Rectal smooth muscle tissue (tissue), 1 donor: ENCODE data around the gene GALM.

Experiments used
- H3K27ac ChIP-seq: one replicate; pipeline ENCODE4 v1.7.0; 2013; ENCODE audit warnings: low read depth, low read length, inconsistent platforms
- H3K27me3 ChIP-seq: one replicate; pipeline ENCODE4 v1.7.0; 2013; ENCODE audit warnings: low read length; ENCODE audit not compliant: control insufficient read depth, insufficient read depth
- H3K36me3 ChIP-seq: one replicate; pipeline ENCODE4 v1.7.0; 2013; ENCODE audit warnings: low read length; ENCODE audit not compliant: control insufficient read depth, insufficient read depth
- H3K4me1 ChIP-seq: one replicate; pipeline ENCODE4 v1.7.0; 2013; ENCODE audit warnings: low read length; ENCODE audit not compliant: control insufficient read depth, insufficient read depth
- H3K4me3 ChIP-seq: one replicate; pipeline ENCODE4 v1.7.0; 2013; ENCODE audit warnings: low read length
- H3K9ac ChIP-seq: one replicate; pipeline ENCODE4 v1.7.0; 2013; ENCODE audit warnings: low read length

Gene GALM

DNA sequence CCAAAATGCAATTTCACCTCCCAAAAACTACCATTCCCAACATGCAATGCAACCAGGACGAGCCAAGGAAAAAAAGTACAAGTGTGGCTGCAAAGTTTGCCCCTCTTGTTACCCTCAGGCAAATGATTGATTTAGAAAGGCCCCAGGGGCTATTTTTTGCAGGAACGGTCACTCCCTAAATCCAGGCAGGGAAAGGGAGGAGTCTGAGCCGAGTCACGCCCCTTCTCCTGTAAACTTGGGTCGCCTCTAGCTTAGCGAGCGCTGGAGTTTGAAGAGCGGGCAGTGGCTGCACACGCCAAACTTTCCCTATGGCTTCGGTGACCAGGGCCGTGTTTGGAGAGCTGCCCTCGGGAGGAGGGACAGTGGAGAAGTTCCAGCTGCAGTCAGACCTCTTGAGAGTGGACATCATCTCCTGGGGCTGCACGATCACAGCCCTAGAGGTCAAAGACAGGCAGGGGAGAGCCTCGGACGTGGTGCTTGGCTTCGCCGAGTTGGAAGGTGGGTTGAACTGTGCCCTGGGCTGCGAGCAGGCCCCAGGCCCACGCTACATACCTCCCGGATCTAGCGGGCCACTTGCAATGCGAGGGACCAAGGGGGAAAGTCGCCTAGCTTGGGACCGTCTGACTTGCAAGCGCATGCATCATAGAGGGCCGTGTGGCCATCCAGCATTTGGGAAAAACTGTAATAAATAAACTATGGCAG lies at the start of gene GALM:
GALM (plus strand) TSS at position 261 of the 702 bp plus-strand sequence; CDS start at position 309, 48 bp downstream.
- Histone ChIP-seq H3K9ac (peak within 1 kb of the TSS; percentile 57), H3K4me1 (no peaks in the 10 kb centered on the region), H3K36me3 (no peaks in the 10 kb centered on the region), H3K27ac (peak within 1 kb of the TSS; percentile 47), H3K4me3 (peak within 1 kb of the TSS; percentile 88), H3K27me3 (no peaks in the 10 kb centered on the region)

DNA sequence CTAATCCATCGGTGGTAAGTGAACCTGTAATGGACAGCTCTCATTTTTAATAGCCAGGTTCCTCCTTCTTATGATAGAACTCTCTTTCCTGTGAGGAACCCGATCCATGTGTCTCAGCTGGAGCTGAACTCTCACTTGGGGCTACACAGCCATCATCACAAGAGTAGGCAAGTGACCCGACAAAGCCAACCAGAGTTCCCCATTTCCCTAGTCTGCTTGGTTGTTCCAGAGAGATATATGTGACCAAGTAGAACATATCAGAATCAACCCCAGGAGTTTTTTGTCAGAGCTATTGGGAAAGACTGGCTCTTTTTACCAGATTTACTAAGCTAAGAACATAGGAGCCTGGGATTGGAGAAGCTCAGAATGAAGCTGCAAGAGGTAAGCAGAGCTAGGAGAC lies 48.6 kb upstream of the GALM start:
- Histone ChIP-seq H3K9ac (no peak overlapping the region), H3K4me1 (peaks cover 12% of the 10 kb centered on the region), H3K36me3 (no peaks in the 10 kb centered on the region), H3K27ac (no peak overlapping the region), H3K27me3 (no peaks in the 10 kb centered on the region), H3K4me3 (no peak overlapping the region)

DNA sequence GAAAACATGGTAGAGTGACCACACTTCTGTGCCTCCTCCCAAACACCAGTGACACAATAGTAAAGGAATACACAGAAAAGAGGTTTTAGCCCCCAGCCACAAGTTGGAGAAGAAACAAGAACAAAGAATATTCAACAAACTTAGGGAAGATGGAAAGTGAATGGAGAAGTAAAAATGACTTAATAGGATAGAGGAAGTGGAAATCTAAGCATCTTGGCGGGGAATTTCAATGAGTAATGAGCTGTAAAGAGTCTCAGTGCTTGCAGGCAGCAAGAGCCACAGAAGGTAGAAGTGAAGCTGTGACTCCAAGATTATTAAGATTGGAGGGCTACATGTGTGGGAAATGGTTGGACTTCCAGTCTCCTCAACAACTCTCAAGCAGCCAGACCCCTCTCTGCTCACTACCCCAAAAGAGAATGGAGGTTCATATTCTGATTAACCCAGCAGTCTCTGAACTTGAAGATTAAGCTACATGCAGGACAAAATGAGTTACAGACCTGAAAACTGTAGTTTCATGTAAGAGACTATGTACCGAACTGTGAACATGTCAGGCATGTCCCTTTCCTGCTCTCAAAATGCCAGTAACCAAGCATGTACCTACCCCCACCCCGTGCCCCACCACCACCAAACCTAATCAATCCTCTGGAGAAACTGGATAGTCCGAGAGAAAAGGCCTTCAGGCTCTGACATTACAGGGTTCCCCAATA lies 46.3 kb upstream of the GALM start:
- Histone ChIP-seq H3K4me3 (no peak overlapping the region), H3K27me3 (no peaks in the 10 kb centered on the region), H3K4me1 (peaks cover 12% of the 10 kb centered on the region), H3K36me3 (no peaks in the 10 kb centered on the region), H3K27ac (peak overlapping the region; percentile 52), H3K9ac (no peak overlapping the region)

DNA sequence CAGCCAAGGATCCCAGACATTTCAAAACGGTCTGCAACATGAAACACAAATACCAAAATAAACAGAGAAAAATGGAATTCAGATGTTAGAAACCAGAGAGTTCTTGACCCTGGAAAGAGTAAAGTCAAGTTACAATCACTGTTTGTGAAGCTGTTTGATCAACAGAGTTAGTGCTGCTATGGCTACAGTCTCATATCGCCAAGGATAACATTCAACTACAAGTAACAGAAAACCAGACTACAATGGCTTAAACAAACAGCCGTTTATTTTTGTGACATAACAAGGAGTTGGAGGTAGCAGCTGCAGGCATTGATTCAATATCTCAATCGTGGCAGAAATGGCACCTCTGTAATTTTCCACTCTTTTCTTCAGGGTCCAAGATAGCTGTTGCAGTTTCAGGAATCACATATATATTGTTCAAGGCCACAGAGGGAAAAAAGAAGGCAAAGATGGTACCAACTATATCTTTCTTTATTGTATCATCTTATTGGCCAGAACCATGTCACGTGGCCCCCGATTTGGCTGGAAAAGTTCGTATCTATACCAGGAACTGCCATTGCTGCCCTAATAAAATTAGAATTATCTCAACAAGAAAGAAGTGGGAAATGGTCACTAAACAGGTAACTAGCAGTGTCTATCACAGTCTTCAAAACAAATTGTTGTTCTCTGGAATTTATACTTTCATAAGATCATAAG lies 45.5 kb upstream of the GALM start:
- no peaks in the 10 kb centered on the region for H3K27me3 ChIP-seq
- no peak overlapping the region for H3K4me3 ChIP-seq

DNA sequence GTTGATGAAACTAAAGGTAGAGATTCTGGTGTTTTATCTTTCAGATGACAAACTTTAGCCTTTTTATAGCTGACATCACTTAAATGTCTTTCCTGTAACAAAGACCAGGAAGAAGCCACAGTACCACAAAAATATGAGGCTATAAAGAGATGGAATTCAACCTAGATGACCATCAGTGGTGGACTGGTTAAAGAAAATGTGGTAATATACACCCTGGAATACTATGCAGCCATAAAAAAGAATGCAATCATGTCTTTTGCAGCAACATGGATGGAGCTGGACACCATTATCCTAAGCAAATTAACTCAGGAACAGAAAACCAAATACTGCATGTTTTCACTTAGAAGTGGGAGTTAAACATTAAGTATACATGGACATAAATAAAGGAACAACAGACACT lies 44.9 kb upstream of the GALM start:
- no peaks in the 10 kb centered on the region for H3K36me3 ChIP-seq
- no peak overlapping the region for H3K4me3 ChIP-seq
- no peak overlapping the region for H3K27ac ChIP-seq
- no peaks in the 10 kb centered on the region for H3K27me3 ChIP-seq
- H3K9ac ChIP-seq, result no peak overlapping the region
- peaks cover 12% of the 10 kb centered on the region for H3K4me1 ChIP-seq

More for the DNA sequence above, 45.5 kb upstream of the GALM start:
- peaks cover 12% of the 10 kb centered on the region for H3K4me1 ChIP-seq
- H3K27ac ChIP-seq, result peak overlapping the region; percentile 52
- H3K36me3 ChIP-seq, result no peaks in the 10 kb centered on the region
- no peak overlapping the region for H3K9ac ChIP-seq

DNA sequence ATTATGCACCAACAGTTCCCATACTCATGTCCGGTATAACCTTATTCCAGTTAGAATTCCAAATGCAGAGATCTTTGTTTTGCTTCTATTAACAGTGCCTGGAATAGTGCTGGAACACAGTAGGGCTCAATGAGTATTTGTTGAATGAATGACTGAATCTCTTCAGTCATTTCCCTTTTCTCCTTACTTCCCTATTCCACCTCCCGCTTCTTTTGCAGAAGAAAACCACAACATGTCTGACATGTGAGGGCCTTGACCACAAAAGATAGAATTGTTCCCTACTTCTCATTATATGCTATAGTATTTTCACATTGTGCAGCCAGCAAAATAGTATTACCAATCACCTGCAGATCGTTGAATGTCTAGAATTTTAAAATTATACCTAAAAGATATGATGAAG lies 43.7 kb upstream of the GALM start:
- Histone ChIP-seq H3K9ac (no peak overlapping the region), H3K4me1 (peaks cover 12% of the 10 kb centered on the region), H3K4me3 (no peak overlapping the region), H3K27ac (no peak overlapping the region), H3K27me3 (no peaks in the 10 kb centered on the region), H3K36me3 (no peaks in the 10 kb centered on the region)

DNA sequence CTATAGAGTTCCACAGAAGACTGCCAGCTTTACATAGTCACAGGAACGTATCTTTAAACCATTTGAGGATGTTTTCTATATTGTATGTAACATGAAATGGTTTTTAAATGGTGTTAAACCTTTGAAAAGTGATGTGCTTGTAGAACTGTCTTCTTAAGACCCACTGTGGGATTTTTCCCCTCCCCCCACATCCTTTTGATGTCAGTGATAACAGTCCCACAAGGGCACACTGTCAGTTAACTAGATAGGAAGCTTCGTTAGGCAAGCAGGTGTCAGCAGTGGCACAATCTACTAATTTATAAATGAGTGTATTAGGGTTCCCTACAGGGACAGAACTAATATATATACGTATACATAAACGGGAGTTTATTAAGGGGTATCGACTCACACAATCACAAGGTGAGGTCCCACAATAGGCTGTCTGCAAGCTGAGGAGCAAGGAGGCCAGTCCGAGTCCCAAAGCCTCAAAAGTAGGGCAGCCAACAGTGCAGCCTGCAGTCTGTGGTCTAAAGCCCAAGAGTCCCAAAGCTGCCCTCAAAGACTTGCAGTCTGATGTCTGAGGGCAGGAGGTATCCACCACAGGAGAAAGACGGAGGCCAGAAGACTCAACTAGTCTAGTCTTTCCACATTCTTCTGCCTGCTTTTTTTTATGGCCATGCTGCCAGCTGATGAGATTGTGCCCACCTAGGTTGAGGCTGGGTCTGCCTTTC lies 39.4 kb upstream of the GALM start:
- no peaks in the 10 kb centered on the region for H3K27me3 ChIP-seq
- no peaks in the 10 kb centered on the region for H3K4me1 ChIP-seq
- H3K36me3 ChIP-seq, result no peaks in the 10 kb centered on the region
- H3K4me3 ChIP-seq, result no peak overlapping the region
- H3K9ac ChIP-seq, result no peak overlapping the region
- no peak overlapping the region for H3K27ac ChIP-seq

DNA sequence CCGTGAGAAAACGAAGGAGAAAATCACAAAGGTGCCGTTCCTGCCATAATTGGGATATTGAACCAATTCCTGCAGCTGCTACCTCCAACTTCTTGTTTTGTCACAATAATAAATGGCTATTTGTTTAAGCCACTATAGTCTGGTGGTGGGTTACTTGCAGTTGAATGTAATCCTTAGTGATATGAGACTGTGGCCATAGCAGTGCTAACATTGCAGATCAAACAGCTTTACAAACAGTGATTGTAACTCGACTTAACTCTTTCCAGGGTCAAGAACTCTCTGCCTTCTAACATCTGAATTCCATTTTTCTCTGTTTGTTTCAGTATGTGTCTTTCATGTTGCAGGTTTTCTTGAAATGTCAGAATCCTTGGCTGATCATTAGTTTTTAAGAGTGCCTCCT lies 38.5 kb upstream of the GALM start:
- no peak overlapping the region for H3K27ac ChIP-seq
- no peaks in the 10 kb centered on the region for H3K4me1 ChIP-seq
- H3K9ac ChIP-seq, result no peak overlapping the region
- no peak overlapping the region for H3K4me3 ChIP-seq
- H3K36me3 ChIP-seq, result no peaks in the 10 kb centered on the region
- no peaks in the 10 kb centered on the region for H3K27me3 ChIP-seq

DNA sequence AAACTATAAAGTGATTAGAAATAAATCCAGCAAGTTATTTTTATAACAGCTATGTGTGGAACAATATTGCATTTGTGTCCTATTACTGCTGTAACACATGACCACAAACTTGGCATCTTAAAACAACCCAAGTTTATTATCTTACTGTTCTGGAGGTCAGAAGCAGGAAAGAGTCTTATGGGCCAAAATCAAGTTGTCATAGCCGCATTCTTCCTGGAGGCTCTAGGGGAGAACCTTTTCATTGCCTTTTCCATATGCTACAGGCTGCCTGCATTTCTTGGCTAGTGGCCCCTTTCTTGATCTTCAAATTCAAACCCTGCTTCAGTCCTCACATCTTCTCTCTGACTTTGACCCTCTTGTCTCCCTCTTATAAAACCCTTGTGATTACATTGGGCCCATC lies 36.2 kb upstream of the GALM start:
- Histone ChIP-seq H3K4me3 (no peak overlapping the region), H3K4me1 (no peaks in the 10 kb centered on the region)

DNA sequence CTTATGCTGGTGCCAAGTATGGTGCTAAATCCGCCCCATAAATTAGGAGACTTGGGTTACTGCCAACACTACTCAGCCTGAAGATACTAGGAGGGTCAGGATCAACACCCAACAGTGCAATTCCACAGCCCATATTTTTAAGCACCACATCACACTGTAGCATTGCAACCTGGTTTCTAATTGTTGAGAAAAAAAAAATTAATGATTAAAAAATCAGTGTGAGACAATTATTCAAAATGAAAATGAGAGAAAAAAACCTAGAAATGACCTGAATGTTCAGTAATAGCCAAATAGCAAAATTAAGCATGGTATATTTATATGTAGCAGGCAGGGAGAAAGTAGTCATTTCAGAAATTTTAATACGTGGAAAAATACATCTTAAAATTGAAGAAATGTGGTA lies 33.9 kb upstream of the GALM start:
- H3K4me3 ChIP-seq, result no peak overlapping the region
- H3K27me3 ChIP-seq, result no peaks in the 10 kb centered on the region
- H3K9ac ChIP-seq, result no peak overlapping the region
- no peaks in the 10 kb centered on the region for H3K4me1 ChIP-seq
- H3K27ac ChIP-seq, result no peak overlapping the region
- H3K36me3 ChIP-seq, result no peaks in the 10 kb centered on the region

More for the DNA sequence above, 36.2 kb upstream of the GALM start:
- Histone ChIP-seq H3K36me3 (no peaks in the 10 kb centered on the region), H3K9ac (no peak overlapping the region), H3K27me3 (no peaks in the 10 kb centered on the region), H3K27ac (no peak overlapping the region)

DNA sequence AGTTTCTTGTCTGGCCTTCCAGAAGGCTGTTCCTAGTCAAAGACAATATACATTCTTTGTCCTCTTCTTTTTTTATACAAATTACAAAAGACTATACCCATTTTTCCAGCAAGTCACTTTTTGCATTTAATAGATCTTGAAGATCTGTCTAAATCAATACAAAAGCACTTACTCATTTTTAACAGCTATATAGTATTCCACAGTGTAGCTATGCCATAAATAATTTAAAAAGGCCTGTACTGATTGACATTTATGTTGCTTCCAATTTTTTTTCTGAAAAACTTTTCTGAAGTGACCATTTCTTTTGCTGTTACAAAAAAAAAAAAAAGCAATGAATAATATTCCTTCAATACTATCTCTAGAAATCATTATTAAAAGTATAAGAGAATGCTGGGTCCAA lies 32.9 kb upstream of the GALM start:
- H3K4me1 ChIP-seq, result no peaks in the 10 kb centered on the region

DNA sequence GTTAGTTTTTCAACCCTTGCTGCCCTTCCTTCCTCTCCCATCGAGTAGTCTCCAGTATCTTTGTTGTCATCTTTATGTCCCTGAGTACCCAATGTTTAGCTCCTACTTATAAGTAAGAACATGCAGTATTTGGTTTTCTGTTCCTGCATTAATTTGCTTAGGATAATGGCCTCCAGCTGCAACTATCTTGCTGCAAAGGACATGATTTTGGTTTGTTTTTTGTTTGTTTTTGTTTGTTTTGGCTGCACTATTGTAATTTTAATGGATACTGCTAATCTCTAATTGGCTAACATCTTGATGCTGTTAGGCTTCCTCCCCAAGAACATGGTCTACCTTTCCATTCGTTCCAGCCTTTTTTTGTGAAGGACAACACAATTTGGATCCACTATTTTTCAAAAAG lies 32.0 kb upstream of the GALM start:
- no peak overlapping the region for H3K9ac ChIP-seq
- no peaks in the 10 kb centered on the region for H3K36me3 ChIP-seq
- H3K27me3 ChIP-seq, result no peaks in the 10 kb centered on the region
- no peaks in the 10 kb centered on the region for H3K4me1 ChIP-seq
- no peak overlapping the region for H3K4me3 ChIP-seq
- no peak overlapping the region for H3K27ac ChIP-seq

More for the DNA sequence above, 32.9 kb upstream of the GALM start:
- H3K9ac ChIP-seq, result no peak overlapping the region
- no peaks in the 10 kb centered on the region for H3K36me3 ChIP-seq
- H3K4me3 ChIP-seq, result no peak overlapping the region
- no peak overlapping the region for H3K27ac ChIP-seq
- no peaks in the 10 kb centered on the region for H3K27me3 ChIP-seq
